Stimulated activated CD4-positive, alpha-beta T cell treated with anti-CD3 and anti-CD28 coated beads, Interleukin-2, amount 100 ng/mL, for 48 hours (primary cell): ENCODE data around the gene UBB.
A peak's percentile ranks its signal among the peaks of the same experiment; 100 is the strongest.

Source experiments
- DNase-seq, 2 donors: peaks; one replicate each; pipeline ENCODE4 v3.0.0-alpha.2; 2020

Gene UBB

GRCh38 chr17:16380640-16381495 lies at the start of gene UBB:
UBB (plus strand) TSS chr17:16381091; CDS start chr17:16381908, 817 bp downstream.
- peak; percentile 86 to 88 for DNase-seq

GRCh38 chr17:16338391-16338790 lies 42.5 kb upstream of the UBB start:
- no peak for DNase-seq

GRCh38 chr17:16339402-16339801 lies 41.5 kb upstream of the UBB start:
- DNase-seq, result no peak

- DNase-seq, result no peak
Measured at GRCh38 chr17:16339959-16340358, 40.9 kb upstream of the UBB start.

- DNase-seq, result no peak
Measured at GRCh38 chr17:16342979-16343378, 37.9 kb upstream of the UBB start.

- no peak for DNase-seq
Measured at GRCh38 chr17:16343569-16343968, 37.3 kb upstream of the UBB start.

GRCh38 chr17:16345565-16345964 lies 35.3 kb upstream of the UBB start:
- DNase-seq, result no peak

GRCh38 chr17:16346721-16347271 lies 34.1 kb upstream of the UBB start:
- no peak for DNase-seq

- DNase-seq, result no peak
Measured at GRCh38 chr17:16348586-16348985, 32.3 kb upstream of the UBB start.

- no peak for DNase-seq
Measured at GRCh38 chr17:16349431-16349830, 31.5 kb upstream of the UBB start.

- DNase-seq, result no peak
Measured at GRCh38 chr17:16351831-16352230, 29.1 kb upstream of the UBB start.

GRCh38 chr17:16352303-16352666 lies 28.6 kb upstream of the UBB start:
- DNase-seq, result peak; percentile 28 to 40

GRCh38 chr17:16352667-16353316 lies 28.1 kb upstream of the UBB start:
- DNase-seq, result peak; percentile 30 to 31

- DNase-seq, result peak; percentile 49 to 65
Measured at GRCh38 chr17:16353317-16354174, 27.3 kb upstream of the UBB start, which contains the start of gene CENPV. CENPV (minus strand) TSS chr17:16353469; CDS start chr17:16353436, 33 bp downstream.

GRCh38 chr17:16354585-16354984 lies 26.3 kb upstream of the UBB start:
- DNase-seq, result no peak

GRCh38 chr17:16358394-16358793 lies 22.5 kb upstream of the UBB start:
- no peak for DNase-seq

- DNase-seq, result no peak
Measured at GRCh38 chr17:16361874-16362273, 19.0 kb upstream of the UBB start.

GRCh38 chr17:16363749-16364536 lies 16.9 kb upstream of the UBB start:
- DNase-seq, result peak; percentile 70 to 76

GRCh38 chr17:16364625-16365024 lies 16.3 kb upstream of the UBB start:
- DNase-seq, result no peak

GRCh38 chr17:16371742-16372141 lies 9.1 kb upstream of the UBB start:
- DNase-seq, result no peak

GRCh38 chr17:16374146-16374938 lies 6.5 kb upstream of the UBB start:
- no peak for DNase-seq
